AG09309 (cell line): ENCODE measurements around the gene FAR2.

Experiments
- DNase-seq: peaks from one replicate; pipeline ENCODE4 v3.0.0-alpha.2; 2010; ENCODE audit warnings: low read depth
- H3K4me3 ChIP-seq: 2 replicates; pipeline ENCODE4 v1.5.1; 2011; ENCODE audit warnings: mild to moderate bottlenecking, low read depth, low read length, moderate library complexity; ENCODE audit not compliant: control insufficient read depth
- CTCF ChIP-seq: IDR thresholded peaks from 2 replicates; pipeline ENCODE4 v1.5.1; 2011; ENCODE audit warnings: mild to moderate bottlenecking, low read depth, low read length, inconsistent platforms; ENCODE audit not compliant: insufficient read depth, control insufficient read depth; ENCODE audit errors: missing control alignments

FAR2 gene

GRCh38 chr12:29273178-29273843 lies 124.2 kb downstream of the FAR2 start:
- TF ChIP-seq CTCF = no peak
- H3K4me3 ChIP-seq = no peak overlapping the region
- no peak for DNase-seq

GRCh38 chr12:29275834-29276233 lies 126.8 kb downstream of the FAR2 start:
- TF ChIP-seq CTCF = no peak
- no peak overlapping the region for H3K4me3 ChIP-seq
- DNase-seq = no peak

- TF ChIP-seq CTCF = no peak
- no peak overlapping the region for H3K4me3 ChIP-seq
- DNase-seq = no peak
Observed at GRCh38 chr12:29277231-29277630, 128.2 kb downstream of the FAR2 start.

GRCh38 chr12:29278673-29279420 lies 129.8 kb downstream of the FAR2 start:
- DNase-seq = no peak
- no peak for TF ChIP-seq CTCF
- H3K4me3 ChIP-seq = no peak overlapping the region

GRCh38 chr12:29281371-29282005 lies 132.4 kb downstream of the FAR2 start:
- TF ChIP-seq CTCF = no peak
- no peak for DNase-seq
- H3K4me3 ChIP-seq = no peak overlapping the region

GRCh38 chr12:29282031-29282816 lies 133.1 kb downstream of the FAR2 start:
- no peak overlapping the region for H3K4me3 ChIP-seq
- TF ChIP-seq CTCF = no peak
- no peak for DNase-seq
